Erythroblast (primary cell): ENCODE results near the gene LCE3B.

Experiments
- GATA1 ChIP-seq: IDR thresholded peaks from 2 replicates; pipeline ENCODE4 v1.6.1; 2011; ENCODE audit warnings: low read depth, mild to moderate bottlenecking, control low read depth, low read length, moderate library complexity
- POLR2A ChIP-seq: IDR thresholded peaks from 2 replicates; pipeline ENCODE4 v1.6.1; 2011; ENCODE audit warnings: mild to moderate bottlenecking, low read length

GRCh38 chr1:152645146-152645545, 31.5 kb downstream of the LCE3B start:
- TF ChIP-seq POLR2A (no peak), GATA1 (no peak)
